Endothelial cell (in vitro differentiated cells): Measurements from ENCODE around the gene POTED. TPM values are rescaled to one million over a fixed set of nuclear protein-coding genes. Genes with fewer than 3 reads are reported as not detected.
"Not testable (repeated sequence)": the region's sequence is repeated elsewhere in the genome, so short reads cannot be mapped to it uniquely, and the experiment has no call there.

Experiments used
- DNase-seq: peaks from one replicate; pipeline ENCODE4 v3.0.0; 2021; ENCODE audit warnings: low spot score
- H3K27ac Mint-ChIP-seq: one replicate; pipeline ENCODE4 v1.8.0; 2021; ENCODE audit warnings: mixed read lengths, inconsistent platforms; ENCODE audit not compliant: unreplicated experiment
- H3K27me3 Mint-ChIP-seq: one replicate; pipeline ENCODE4 v1.8.0; 2021; ENCODE audit warnings: mild to moderate bottlenecking, moderate library complexity, mixed read lengths, inconsistent platforms; ENCODE audit not compliant: unreplicated experiment
- H3K36me3 Mint-ChIP-seq: one replicate; pipeline ENCODE4 v1.8.0; 2021; ENCODE audit warnings: mild to moderate bottlenecking, low read depth, mixed read lengths, inconsistent platforms; ENCODE audit not compliant: unreplicated experiment
- H3K4me1 Mint-ChIP-seq: one replicate; pipeline ENCODE4 v1.8.0; 2021; ENCODE audit warnings: mild to moderate bottlenecking, mixed read lengths, inconsistent platforms; ENCODE audit not compliant: unreplicated experiment
- H3K4me3 Mint-ChIP-seq: one replicate; pipeline ENCODE4 v1.8.0; 2021; ENCODE audit warnings: mild to moderate bottlenecking, mixed read lengths, inconsistent platforms; ENCODE audit not compliant: unreplicated experiment
- H3K9me3 Mint-ChIP-seq: one replicate; pipeline ENCODE4 v1.8.0; 2021; ENCODE audit warnings: mixed read lengths, inconsistent platforms; ENCODE audit not compliant: unreplicated experiment
- long read RNA-seq: library from polyadenylated mRNA; unstranded; transcript quantifications from one replicate; pipeline ENCODE4 v2.0.0, GENCODE V29; 2020; ENCODE audit not compliant: unreplicated experiment
- microRNA-seq: library from miRNA; unstranded; fragments of <30 nt; microRNA quantifications from one replicate; pipeline ENCODE4, GENCODE V29; 2020; ENCODE audit not compliant: unreplicated experiment
- total RNA-seq: library from RNA; stranded (reverse); fragmentation: NEBNext Ultra II Directional; extraction: Animal tissue kit (Norgen Biotek cat#: 25700); gene quantifications from one replicate; pipeline ENCODE4 v1.2.1, GENCODE V29; 2021; ENCODE audit not compliant: unreplicated experiment

Gene POTED
- total RNA-seq: not detected
- long read RNA-seq: 0 reads

GRCh38 chr21:13609477-13609876 is at the start of gene POTED:
TSS of gene POTED (plus strand) at chr21:13609777. CDS start at chr21:13610229, 452 bp downstream.
- H3K27me3 Mint-ChIP-seq, H3K4me1 Mint-ChIP-seq, DNase-seq, H3K4me3 Mint-ChIP-seq, H3K9me3 Mint-ChIP-seq, H3K27ac Mint-ChIP-seq, H3K36me3 Mint-ChIP-seq: not testable (repeated sequence)

GRCh38 chr21:13650101-13650500 is 40.5 kb downstream of the POTED start:
- H3K27ac Mint-ChIP-seq: not testable (repeated sequence)

GRCh38 chr21:13651746-13652145 is 42.2 kb downstream of the POTED start:
- H3K36me3 Mint-ChIP-seq, H3K4me1 Mint-ChIP-seq, H3K27ac Mint-ChIP-seq, H3K9me3 Mint-ChIP-seq, H3K4me3 Mint-ChIP-seq, H3K27me3 Mint-ChIP-seq, DNase-seq: not testable (repeated sequence)

More at GRCh38 chr21:13650101-13650500, 40.5 kb downstream of the POTED start:
- H3K9me3 Mint-ChIP-seq, H3K27me3 Mint-ChIP-seq, H3K4me3 Mint-ChIP-seq, H3K4me1 Mint-ChIP-seq, DNase-seq, H3K36me3 Mint-ChIP-seq: not testable (repeated sequence)

Small RNA genes within 50 kb of the gene (microRNA-seq; reads per million reads assigned to microRNA genes)
- gene MIR3118-1: not detected
